RPMI7951 (cell line): ENCODE measurements around the gene TK2. TPM values are rescaled to one million over a fixed set of nuclear protein-coding genes. Genes with fewer than 3 reads are reported as not detected.

Source experiments
- DNase-seq: peaks from one replicate; pipeline ENCODE4 v3.0.0-alpha.2; 2012; ENCODE audit warnings: low read depth
- total RNA-seq: library from RNA; depleted of rRNA; stranded (reverse); fragments of >200 nt; shearing (Covaris generic); gene quantifications from 2 replicates; pipeline ENCODE4 v1.2.3, GENCODE V29; 2014

The TK2 gene
- total RNA-seq, 1 experiment from 2014 or later = 43.4 TPM

GRCh38 chr16:66547101-66547989, 2.6 kb downstream of the TK2 start:
- no peak for DNase-seq

- DNase-seq = no peak
Observed at GRCh38 chr16:66544016-66544757, 5.7 kb downstream of the TK2 start.

GRCh38 chr16:66543541-66543940, 6.4 kb downstream of the TK2 start:
- no peak for DNase-seq

GRCh38 chr16:66542396-66542795, 7.5 kb downstream of the TK2 start:
- no peak for DNase-seq

- no peak for DNase-seq
Observed at GRCh38 chr16:66541388-66542355, 8.2 kb downstream of the TK2 start.

GRCh38 chr16:66539623-66540469, 10.1 kb downstream of the TK2 start:
- DNase-seq = peak; percentile 66

GRCh38 chr16:66538910-66539309, 11.0 kb downstream of the TK2 start:
- DNase-seq = no peak

GRCh38 chr16:66537236-66537635, 12.7 kb downstream of the TK2 start:
- no peak for DNase-seq

- DNase-seq = no peak
Observed at GRCh38 chr16:66536525-66536924, 13.4 kb downstream of the TK2 start.

GRCh38 chr16:66534376-66534799, 15.5 kb downstream of the TK2 start:
- DNase-seq = no peak

GRCh38 chr16:66529475-66529874, 20.4 kb downstream of the TK2 start:
- no peak for DNase-seq

GRCh38 chr16:66528294-66528693, 21.6 kb downstream of the TK2 start:
- DNase-seq = no peak

GRCh38 chr16:66525396-66526180, 24.3 kb downstream of the TK2 start:
- peak; percentile 99 for DNase-seq

- DNase-seq = peak; percentile 40
Observed at GRCh38 chr16:66524601-66525164, 25.2 kb downstream of the TK2 start.

- peak; percentile 80 for DNase-seq
Observed at GRCh38 chr16:66523861-66524354, 26.0 kb downstream of the TK2 start.

- DNase-seq = no peak
Observed at GRCh38 chr16:66522816-66523590, 26.9 kb downstream of the TK2 start.

- peak; percentile 99 for DNase-seq
Observed at GRCh38 chr16:66521951-66522771, 27.8 kb downstream of the TK2 start.

GRCh38 chr16:66521252-66521713, 28.6 kb downstream of the TK2 start:
- no peak for DNase-seq
